Fibroblast of upper back skin (primary cell): ENCODE data around the gene USP12.
A peak's percentile ranks its signal among the peaks of the same experiment; 100 is the strongest.
"Not testable (repeated sequence)": the region's sequence is repeated elsewhere in the genome, so short reads cannot be mapped to it uniquely, and the experiment has no call there.

ENCODE experiments used
- DNase-seq: peaks from one replicate; pipeline ENCODE4 v3.0.0-alpha.2; 2013

Gene USP12

GRCh38 chr13:27147530-27148170, 24.0 kb downstream of the USP12 start:
- DNase-seq, result no peak

DNA sequence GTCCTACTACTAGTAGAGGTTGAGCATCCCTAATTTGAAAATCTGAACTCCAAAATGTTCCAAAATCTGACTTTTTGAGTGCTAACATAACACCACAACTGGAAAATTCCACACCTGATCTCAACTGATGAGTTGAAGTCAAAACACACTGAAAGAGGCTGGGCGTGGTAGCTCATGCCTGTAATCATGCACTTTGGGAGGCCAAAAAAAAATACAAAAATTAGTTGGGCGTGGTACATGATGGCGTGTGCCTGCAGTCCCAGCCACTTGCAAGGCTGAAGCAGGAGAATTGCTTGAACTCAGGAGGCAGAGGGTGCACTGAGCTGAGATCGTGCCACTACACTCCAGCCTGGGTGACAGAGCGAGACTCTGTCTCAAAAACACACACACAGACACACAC, 29.9 kb downstream of the USP12 start:
- no peak for DNase-seq

DNA sequence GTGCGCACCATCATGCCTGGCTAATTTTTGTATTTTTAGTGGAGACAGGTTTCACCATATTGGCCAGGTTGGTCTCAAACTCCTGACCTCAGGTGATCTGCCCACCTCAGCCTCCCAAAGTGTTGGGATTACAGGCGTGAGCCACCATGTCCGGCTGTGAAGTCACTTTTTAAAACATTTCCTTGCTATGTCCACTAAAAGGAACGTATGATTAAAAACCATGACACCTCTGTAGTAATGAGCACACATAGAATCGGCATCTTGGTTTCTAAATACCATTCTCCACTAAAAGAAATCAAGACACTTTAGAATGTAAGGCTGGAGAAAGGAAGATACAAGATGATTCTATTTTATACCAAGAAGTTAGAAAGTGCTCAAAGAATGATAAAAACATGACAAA, 30.5 kb downstream of the USP12 start:
- DNase-seq, result not testable (repeated sequence)

- no peak for DNase-seq
Measured at GRCh38 chr13:27140060-27140459, 31.6 kb downstream of the USP12 start.

- no peak for DNase-seq
Measured at GRCh38 chr13:27139565-27139964, 32.0 kb downstream of the USP12 start.

GRCh38 chr13:27138457-27139093, 33.0 kb downstream of the USP12 start:
- DNase-seq, result no peak

DNA sequence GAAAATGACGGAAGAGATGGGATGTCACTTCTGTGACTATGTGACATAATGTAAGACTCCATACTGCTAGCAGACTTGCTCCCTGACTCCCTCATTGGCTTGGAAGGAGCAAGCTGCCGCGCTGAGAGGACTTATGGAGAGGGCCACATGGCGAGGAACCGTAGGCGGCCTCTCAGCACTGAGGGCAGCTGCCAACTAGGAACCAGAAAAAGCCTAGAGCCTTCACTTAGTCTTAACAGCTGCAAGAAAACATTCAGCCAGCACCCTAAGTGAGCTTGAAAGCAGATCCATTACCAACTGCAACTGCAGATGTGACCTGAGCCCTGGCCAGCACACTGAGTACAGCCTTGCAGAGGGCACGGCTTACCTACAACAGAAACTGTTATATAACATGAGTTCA, 33.9 kb downstream of the USP12 start:
- no peak for DNase-seq

- no peak for DNase-seq
Measured at GRCh38 chr13:27135023-27135422, 36.6 kb downstream of the USP12 start.

GRCh38 chr13:27133889-27134288, 37.7 kb downstream of the USP12 start:
- DNase-seq, result no peak

- no peak for DNase-seq
Measured at GRCh38 chr13:27132538-27132937, 39.1 kb downstream of the USP12 start.

DNA sequence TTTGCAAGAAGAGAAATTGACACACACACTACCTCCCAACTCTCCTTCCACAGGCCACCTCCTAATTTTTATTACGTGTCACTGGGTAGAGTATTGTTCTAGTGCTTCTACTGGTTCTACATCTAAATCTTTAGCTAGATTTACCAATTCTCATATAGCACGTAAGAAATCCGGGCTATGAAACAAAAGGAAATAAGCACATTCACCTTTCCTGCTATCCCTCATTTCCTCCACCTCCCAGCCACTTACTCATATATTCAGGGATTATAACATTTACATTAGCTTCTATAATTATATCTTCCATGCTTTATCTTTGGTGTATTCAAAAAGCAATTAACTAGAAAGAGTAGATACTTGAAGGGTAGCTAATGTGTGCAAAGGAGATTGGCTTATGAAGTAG, 39.7 kb downstream of the USP12 start:
- DNase-seq, result no peak

- no peak for DNase-seq
Measured at GRCh38 chr13:27130979-27131623, 40.5 kb downstream of the USP12 start.

DNA sequence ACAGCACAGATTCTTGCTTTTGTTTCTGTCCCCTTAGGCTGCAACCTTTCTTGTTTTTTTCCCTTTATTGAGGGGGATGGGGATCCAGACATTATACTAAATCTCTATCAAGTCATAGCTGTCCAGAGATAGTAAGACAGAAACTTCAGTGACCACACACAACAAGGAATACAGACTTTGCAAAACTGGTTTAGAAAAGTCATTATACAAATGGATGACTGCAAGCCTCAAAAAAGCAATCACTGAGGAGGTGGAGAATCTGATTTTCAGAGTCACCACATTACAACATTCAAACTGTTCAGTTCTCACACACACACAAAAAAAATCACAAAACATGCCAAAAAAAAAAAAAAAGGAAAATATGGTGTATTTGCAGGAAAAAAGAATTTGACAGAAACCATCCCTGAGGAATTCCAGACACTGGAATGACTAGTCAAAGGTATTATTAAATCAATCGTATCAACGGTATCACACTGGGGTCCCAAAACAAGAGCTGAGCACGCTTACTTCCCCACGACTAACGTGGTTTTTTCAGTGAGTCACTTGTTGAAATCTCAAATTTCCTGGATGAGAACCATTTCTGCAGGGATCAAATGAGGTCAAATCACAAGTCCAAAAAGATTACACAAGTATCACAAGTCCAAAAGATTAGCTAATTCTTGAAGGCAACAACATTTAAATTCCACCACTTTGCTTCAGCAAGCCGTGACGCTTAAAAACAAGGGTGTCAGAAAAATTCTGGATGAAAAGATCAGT, 41.2 kb downstream of the USP12 start:
- peak; percentile 44 for DNase-seq

GRCh38 chr13:27128825-27129627, 42.6 kb downstream of the USP12 start:
- DNase-seq, result peak; percentile 21

DNA sequence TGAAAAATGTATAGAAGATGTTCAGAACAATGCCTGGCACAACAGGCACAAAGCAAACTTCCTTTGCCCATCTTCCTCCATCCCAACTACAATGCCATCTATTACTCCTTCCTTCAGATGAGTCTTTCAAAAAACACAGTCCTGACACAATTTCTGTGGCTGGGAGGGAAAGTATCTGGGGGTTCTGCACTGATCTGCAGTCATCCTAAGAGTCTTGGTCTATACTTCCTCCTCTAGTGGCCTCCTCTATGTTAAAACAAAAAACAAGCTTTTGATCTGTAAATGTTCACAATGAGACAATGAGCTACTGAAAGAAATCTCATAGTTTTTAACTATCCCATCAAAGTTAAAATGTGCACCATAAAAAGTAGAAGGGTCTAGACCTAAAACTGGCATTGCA, 44.8 kb downstream of the USP12 start:
- DNase-seq, result no peak

DNA sequence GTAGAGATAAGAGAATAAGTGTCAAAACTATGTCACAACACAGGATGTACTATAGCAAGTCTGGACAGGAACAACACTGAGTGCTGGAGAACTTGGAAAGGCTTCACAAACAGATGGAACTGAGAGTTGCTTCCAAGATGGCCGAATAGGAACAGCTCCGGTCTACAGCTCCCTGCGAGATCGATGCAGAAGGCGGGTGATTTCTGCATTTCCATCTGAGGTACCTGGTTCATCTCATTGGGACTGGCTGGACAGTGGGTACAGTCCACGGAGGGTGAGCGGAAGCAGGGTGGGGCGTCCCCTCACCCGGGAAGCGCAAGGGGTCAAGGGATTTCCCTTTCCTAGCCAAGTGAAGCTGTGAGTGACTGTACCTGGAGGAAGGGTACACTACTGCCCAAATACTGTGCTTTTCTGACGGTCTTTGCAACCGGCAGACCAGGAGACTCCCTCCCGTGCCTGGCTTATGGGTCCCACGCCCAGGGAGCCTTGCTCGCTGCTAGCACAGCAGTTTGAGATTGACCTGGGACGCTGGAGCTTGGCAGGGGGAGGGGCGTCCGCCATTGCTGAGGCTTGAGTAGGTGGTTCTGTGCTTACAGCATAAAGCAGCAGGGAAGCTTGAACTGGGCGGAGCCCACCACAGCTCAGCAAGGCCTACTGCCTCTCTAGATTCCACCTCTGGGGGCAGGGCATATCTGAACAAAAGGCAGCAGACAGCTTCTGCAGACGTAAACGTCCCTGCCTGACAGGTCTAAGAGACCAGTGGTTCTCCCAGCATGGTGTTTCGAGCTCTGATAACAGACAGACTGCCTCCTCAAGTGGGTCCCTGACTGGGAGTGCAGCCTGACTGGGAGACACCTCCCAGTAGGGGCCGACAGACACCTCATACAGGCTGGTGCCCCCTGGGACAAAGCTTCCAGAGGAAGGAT, 46.0 kb downstream of the USP12 start:
- no peak for DNase-seq

DNA sequence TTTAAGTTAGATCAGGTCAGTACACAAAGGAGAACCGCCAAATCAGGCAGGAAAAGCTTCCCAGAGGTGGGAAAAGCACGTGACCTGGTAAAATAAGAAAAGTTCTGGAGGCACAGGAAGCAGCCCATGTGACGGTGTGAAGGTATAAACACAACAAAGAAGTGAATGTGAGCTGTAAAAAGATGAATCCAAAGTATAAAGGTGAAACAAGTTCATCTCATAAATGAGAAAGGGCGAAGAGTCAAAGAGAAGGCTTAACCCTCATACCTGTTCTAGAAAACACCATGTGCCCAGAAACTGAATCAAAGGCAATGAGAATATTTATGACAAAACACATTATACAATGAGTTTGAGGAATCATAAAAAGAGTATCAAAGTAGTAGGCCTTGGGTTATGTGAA, 47.0 kb downstream of the USP12 start:
- DNase-seq, result no peak

DNA sequence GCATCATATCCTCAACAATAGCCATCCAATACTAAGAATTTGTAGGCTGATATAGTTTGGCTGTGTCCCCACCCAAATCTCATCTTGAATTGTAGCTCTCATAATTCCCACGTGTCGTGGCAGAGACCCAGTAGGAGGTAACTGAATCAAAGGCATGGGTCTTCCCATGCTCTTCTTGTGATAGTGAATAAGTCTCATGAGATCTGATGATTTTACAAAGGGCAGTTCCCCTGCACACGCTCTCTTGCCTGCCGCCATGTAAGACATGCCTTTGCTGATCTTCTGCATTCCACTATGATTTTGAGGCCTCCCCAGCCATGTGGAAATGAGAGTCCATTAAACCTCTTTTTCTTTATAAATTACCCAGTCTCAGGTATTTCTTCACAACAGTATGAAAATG, 48.2 kb downstream of the USP12 start:
- not testable (repeated sequence) for DNase-seq

DNA sequence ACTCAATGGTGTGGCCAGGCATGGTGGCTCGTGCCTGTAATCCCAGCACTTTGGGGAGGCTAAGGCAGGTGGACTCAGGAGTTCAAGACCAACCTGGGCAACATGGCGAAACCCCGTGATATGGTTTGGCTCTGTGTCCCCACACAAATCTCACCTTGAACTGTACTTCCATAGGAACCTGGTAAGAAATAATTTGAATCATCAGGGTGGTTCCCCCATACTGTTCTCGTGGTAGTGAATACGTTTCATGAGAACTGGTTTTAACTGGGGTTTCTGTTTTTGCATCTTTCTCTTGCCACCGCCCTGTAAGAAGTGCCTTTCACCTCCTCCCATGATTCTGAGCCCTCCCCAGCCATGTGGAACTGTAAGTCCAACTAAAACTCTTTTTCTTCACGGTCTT, 49.6 kb downstream of the USP12 start:
- no peak for DNase-seq

DNA sequence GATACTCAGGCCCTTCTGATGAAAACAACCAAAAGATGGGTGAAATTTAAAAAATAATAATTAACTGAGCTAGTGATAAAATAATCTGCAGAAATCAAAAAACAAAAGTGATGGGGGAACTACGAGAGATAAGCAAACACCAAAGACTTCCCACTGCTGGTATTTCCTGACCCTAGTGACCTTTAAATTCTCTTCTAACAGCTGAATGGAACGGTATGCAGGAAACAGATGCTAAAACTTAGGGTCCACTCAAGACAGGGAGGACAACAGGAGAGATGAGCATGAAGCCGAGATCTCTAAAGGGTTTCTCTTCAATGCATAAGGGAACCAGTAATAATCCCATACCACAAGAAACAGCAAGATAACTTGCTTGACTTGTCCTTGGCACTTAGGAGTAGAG, 50.8 kb downstream of the USP12 start:
- DNase-seq, result peak; percentile 23

DNA sequence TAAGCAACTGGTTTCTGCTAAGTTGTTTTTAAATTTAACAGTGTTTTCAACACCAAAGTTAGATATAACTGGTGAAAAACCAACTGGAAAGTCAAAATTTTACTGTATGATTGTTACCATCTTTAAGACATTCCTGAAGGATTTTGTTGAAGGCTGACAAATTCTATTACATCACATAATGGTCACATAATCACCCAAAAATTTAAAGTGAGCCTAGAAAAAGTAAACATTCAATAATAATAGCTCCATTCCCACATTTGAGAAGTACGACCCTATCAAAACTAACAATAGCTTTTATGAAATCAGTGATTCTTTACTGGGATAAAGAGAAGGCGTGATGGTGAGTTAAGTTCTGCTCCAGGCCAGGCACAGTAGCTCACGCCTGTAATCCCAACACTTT, 51.6 kb downstream of the USP12 start:
- peak; percentile 22 for DNase-seq
